SK-N-SH (cell line): Measurements from ENCODE around the gene HOXC13. TPM values are rescaled to one million over a fixed set of nuclear protein-coding genes. Genes with fewer than 3 reads are reported as not detected.

Experiments
- CTCF ChIA-PET: fragments of 300-600, 350-600 bp; formaldehyde crosslinking; extraction: SDS; loops from one replicate; lab custom pipeline; 2021; lab: Yijun Ruan, JAX
- POLR2A ChIA-PET: fragments of 350-600 bp; sonication (Branson Sonifier 250); formaldehyde crosslinking; extraction: SDS; loops from one replicate; lab custom pipeline; 2020; ENCODE audit warnings: antibody characterized with exemption, inconsistent platforms; lab: Yijun Ruan, JAX
- DNase-seq: peaks from one replicate; pipeline ENCODE4 v3.0.0; 2012
- H2AFZ ChIP-seq: fragments of 200-600 bp; sonication (generic); 2 replicates; pipeline ENCODE4 v1.8.1; 2016; ENCODE audit warnings: antibody characterized with exemption, mild to moderate bottlenecking, low read depth
- H3F3A ChIP-seq: fragments of 200-600 bp; sonication (generic); replicated peaks from 2 replicates; pipeline ENCODE3; 2016; ENCODE audit warnings: antibody characterized with exemption, mild to moderate bottlenecking; ENCODE audit not compliant: insufficient read depth
- H3K27ac ChIP-seq, 2 experiments: fragments of 200-500 bp in 1 of 2; fragments of 200-600 bp in 1 of 2; sonication (Bioruptor generic) in 1 of 2; sonication (generic), shearing (Covaris generic) in 1 of 2; 2 replicates each; pipeline versions ENCODE4 v1.5.1 to v1.6.1; 2014 to 2016; ENCODE audit warnings: low read depth in 2 of 2, inconsistent platforms in 1 of 2, low read length in 1 of 2, mild to moderate bottlenecking in 1 of 2, mixed read lengths in 1 of 2
- H3K27me3 ChIP-seq: fragments of 200-600 bp; sonication (generic), shearing (Covaris generic); 2 replicates; pipeline ENCODE4 v1.6.1; 2016; ENCODE audit warnings: mixed run types; ENCODE audit not compliant: insufficient read depth
- H3K36me3 ChIP-seq, 2 experiments: fragments of 200-500 bp in 1 of 2; fragments of 200-600 bp in 1 of 2; sonication (Bioruptor generic) in 1 of 2; sonication (generic) in 1 of 2; replicated peaks in 1 of 2; 2 replicates each; pipeline versions ENCODE3 to v1.5.1; 2014 to 2016; ENCODE audit warnings: low read length in 1 of 2, mild to moderate bottlenecking in 1 of 2; ENCODE audit not compliant: insufficient read depth in 2 of 2, control insufficient read depth in 1 of 2
- H3K4me1 ChIP-seq, 2 experiments: fragments of 200-500 bp in 1 of 2; fragments of 200-600 bp in 1 of 2; sonication (Bioruptor generic) in 1 of 2; sonication (generic), shearing (Covaris generic) in 1 of 2; 2 replicates each; pipeline versions ENCODE4 v1.5.1 to v1.6.1; 2014 to 2016; ENCODE audit warnings: low read depth in 1 of 2, low read length in 1 of 2, mixed run types in 1 of 2; ENCODE audit not compliant: insufficient read depth in 2 of 2, control insufficient read depth in 1 of 2
- H3K4me2 ChIP-seq: fragments of 200-600 bp; sonication (generic), shearing (Covaris generic); 2 replicates; pipeline ENCODE4 v1.6.1; 2017; ENCODE audit warnings: mixed run types
- H3K4me3 ChIP-seq, 2 experiments: fragments of 200-500 bp in 1 of 2; fragments of 200-600 bp in 1 of 2; sonication (Bioruptor generic) in 1 of 2; sonication (generic), shearing (Covaris generic) in 1 of 2; 2 replicates each; pipeline versions ENCODE4 v1.5.1 to v1.8.1; 2014 to 2016; ENCODE audit warnings: low read depth in 2 of 2, inconsistent platforms in 1 of 2, low read length in 1 of 2, mild to moderate bottlenecking in 1 of 2, mixed read lengths in 1 of 2, moderate library complexity in 1 of 2
- H3K79me2 ChIP-seq: fragments of 200-600 bp; sonication (generic); 2 replicates; pipeline ENCODE4 v1.8.1; 2017; ENCODE audit warnings: mild to moderate bottlenecking; ENCODE audit not compliant: insufficient read depth
- H3K9ac ChIP-seq: fragments of 200-600 bp; sonication (generic); 2 replicates; pipeline ENCODE4 v1.6.1; 2017; ENCODE audit warnings: mixed run types
- H3K9me2 ChIP-seq: fragments of 200-600 bp; sonication (generic); 2 replicates; pipeline ENCODE4 v1.6.1; 2017; ENCODE audit warnings: mixed run types
- H3K9me3 ChIP-seq: fragments of 200-600 bp; sonication (generic); 2 replicates; pipeline ENCODE4 v1.6.1; 2017; ENCODE audit warnings: mixed run types, mild to moderate bottlenecking, moderate library complexity
- H4K20me1 ChIP-seq: fragments of 200-600 bp; sonication (generic); 2 replicates; pipeline ENCODE4 v1.6.1; 2017; ENCODE audit warnings: mild to moderate bottlenecking, mixed run types; ENCODE audit not compliant: insufficient read depth
- EZH2phosphoT487 ChIP-seq: fragments of 200-600 bp; sonication (generic); IDR thresholded peaks from 2 replicates; pipeline ENCODE4 v1.6.1; 2017; ENCODE audit warnings: low read depth, mixed run types, mild to moderate bottlenecking, antibody characterized with exemption, moderate library complexity, borderline replicate concordance
- FOXJ3 ChIP-seq: sonication (generic); formaldehyde crosslinking; IDR thresholded peaks from 2 replicates; pipeline ENCODE4 v1.5.1; 2020; ENCODE audit warnings: mild to moderate bottlenecking, missing genetic modification reagents
- GABPA ChIP-seq: IDR thresholded peaks from 2 replicates; pipeline ENCODE4 v1.4.0; 2012; ENCODE audit warnings: low read depth, mild to moderate bottlenecking
- JUND ChIP-seq: IDR thresholded peaks from 2 replicates; pipeline ENCODE4 v1.4.0; 2012
- NFIC ChIP-seq: IDR thresholded peaks from 2 replicates; pipeline ENCODE4 v1.4.0; 2012; ENCODE audit warnings: borderline replicate concordance
- POLR2AphosphoS5 ChIP-seq: IDR thresholded peaks from 2 replicates; pipeline ENCODE4 v1.6.1; 2012; ENCODE audit warnings: low read depth, low read length
- SMC3 ChIP-seq: IDR thresholded peaks from 2 replicates; pipeline ENCODE4 v1.6.1; 2012; ENCODE audit warnings: low read depth, low read length, improper control_type of control experiment
- TCF12 ChIP-seq: IDR thresholded peaks from 2 replicates; pipeline ENCODE4 v1.4.0; 2012
- WGBS: methylation state at CpG from one replicate; pipeline ENCODE4 v1.1.6; 2017; ENCODE audit warnings: low lambda C conversion rate; 5-methylcytosine and 5-hydroxymethylcytosine counted together
- polyA plus RNA-seq, 3 experiments: library from polyadenylated mRNA; depleted of rRNA; stranded (reverse); fragments of >200 nt; gene quantifications; 2 replicates each; pipeline ENCODE4 v1.2.3, GENCODE V29; 2012
- TF ChIP-seq, protein P1 (sequence below): IDR thresholded peaks from 2 replicates; pipeline ENCODE4 v1.4.0; 2012; ENCODE audit warnings: low read depth, borderline replicate concordance

HOXC13 gene
- polyA plus RNA-seq, 1 of the 3 experiments (the other 2 are of a cell fraction) = not detected

DNA sequence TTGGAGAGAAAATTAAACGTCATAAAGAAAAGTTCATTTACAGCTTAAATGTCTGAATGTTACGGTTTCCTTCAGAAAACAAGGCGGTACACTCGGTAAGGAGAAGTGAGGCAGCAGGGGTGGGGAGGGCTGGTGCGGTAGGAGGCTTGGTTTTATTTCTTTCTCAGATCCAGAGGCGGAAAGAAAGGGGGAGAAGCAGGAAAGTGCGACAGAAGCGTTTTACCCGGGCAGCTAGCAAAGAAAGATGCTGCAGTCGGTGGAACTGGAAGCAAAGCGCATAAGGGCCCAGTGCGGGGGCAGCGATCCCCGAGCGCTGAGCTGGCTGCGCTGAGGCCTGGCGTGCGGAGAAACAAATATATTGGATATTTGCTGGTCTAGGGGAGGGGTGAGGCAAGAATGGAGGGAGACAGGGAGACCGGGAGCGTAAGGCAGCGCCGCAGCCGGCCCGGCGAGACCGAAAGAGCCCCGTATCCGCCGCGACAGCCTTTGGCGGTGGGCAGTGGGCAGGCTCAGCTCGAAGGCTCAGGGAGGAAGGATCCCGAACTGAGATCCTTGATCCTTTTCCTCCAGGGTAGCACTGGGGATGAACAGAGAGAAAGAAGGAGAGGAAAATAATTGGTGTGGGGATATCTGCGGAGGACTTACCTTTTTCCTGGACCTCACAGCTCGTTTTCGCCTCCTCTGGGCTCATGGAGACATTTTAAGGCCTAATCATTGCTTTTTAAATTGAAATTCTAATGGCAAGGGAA, 27.9 kb downstream of the HOXC13 start:
- H3K4me3 ChIP-seq = no peak overlapping the region
- peak; percentile 99 for TF ChIP-seq EZH2phosphoT487
- TF ChIP-seq, protein P1, sequence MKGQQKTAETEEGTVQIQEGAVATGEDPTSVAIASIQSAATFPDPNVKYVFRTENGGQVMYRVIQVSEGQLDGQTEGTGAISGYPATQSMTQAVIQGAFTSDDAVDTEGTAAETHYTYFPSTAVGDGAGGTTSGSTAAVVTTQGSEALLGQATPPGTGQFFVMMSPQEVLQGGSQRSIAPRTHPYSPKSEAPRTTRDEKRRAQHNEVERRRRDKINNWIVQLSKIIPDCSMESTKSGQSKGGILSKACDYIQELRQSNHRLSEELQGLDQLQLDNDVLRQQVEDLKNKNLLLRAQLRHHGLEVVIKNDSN = no peak
- TF ChIP-seq, all 33 proteins: peak for 1
- Histone ChIP-seq H3K9me2 (no peaks in the 10 kb centered on the region), H3F3A (no peaks in the 10 kb centered on the region), H3K79me2 (no peaks in the 10 kb centered on the region), H3K4me1 (no peaks in the 10 kb centered on the region; a peak in 1 of 4 replicates), H3K27me3 (peaks cover 100% of the 10 kb centered on the region), H4K20me1 (peaks cover 12% of the 10 kb centered on the region; the same call in 1 of the 2 replicates), H3K4me2 (peak overlapping the region; percentile 47; the same call in 1 of the 2 replicates), H3K27ac (no peak overlapping the region), H2AFZ (no peak overlapping the region), H3K9me3 (no peaks in the 10 kb centered on the region), H3K36me3 (no peaks in the 10 kb centered on the region), H3K9ac (no peak overlapping the region)
- ChIA-PET POLR2A (interaction anchor here (0.5 kb wide), 1 partner anchor 33 kb away, joined by 3 read pairs; no protein-coding TSS in a partner anchor), CTCF (interaction anchor here (0.7 to 12.7 kb wide), 9 partner anchors 10 to 433 kb away, joined by 3 to 134 read pairs (median 3); partner anchors contain the start of gene HOXC10)
- no peak for DNase-seq
- 22% methylated on average over 35 of the region's 36 CpGs for WGBS

DNA sequence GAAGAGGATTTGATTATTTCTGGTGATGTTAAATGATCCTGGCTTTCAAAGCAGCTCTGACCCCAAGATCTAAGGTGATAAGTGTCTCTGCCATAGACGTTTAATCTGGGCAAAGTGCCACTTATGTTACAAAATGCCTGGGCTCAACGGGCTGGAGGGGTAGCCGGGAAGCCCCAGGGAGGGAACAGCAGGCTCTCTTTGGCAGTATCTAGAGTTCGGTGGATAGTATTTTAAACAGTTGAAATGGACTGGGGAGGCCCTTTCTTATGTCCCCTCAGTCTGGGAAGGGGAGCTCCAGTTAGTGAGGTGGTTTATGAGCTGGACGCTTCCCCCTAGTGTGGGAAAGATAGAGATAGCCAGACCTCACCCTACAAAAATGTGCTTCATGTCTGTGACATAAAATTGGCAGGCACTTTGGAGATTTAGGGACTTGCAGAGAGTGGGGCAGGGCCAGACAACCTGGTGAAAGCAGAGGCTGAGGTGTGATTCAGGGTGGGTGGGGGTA, 28.8 kb downstream of the HOXC13 start:
- Histone ChIP-seq H3K79me2 (no peaks in the 10 kb centered on the region), H3K9me2 (no peaks in the 10 kb centered on the region), H3K4me1 (no peaks in the 10 kb centered on the region; a peak in 1 of 4 replicates), H3K9ac (no peak overlapping the region), H3K36me3 (no peaks in the 10 kb centered on the region), H3K9me3 (no peaks in the 10 kb centered on the region), H4K20me1 (peaks cover 14% of the 10 kb centered on the region; the same call in 1 of the 2 replicates), H3F3A (peaks cover 3% of the 10 kb centered on the region), H3K27ac (no peak overlapping the region), H2AFZ (no peak overlapping the region), H3K4me3 (no peak overlapping the region), H3K4me2 (no peak overlapping the region), H3K27me3 (peaks cover 100% of the 10 kb centered on the region)
- CTCF ChIA-PET = interaction anchor here (1.0 to 12.7 kb wide), 6 partner anchors 14 to 432 kb away, joined by 3 to 134 read pairs (median 4); partner anchors contain the start of gene HOXC10
- no peak for TF ChIP-seq JUND
- TF ChIP-seq POLR2AphosphoS5 = no peak
- no peak for TF ChIP-seq FOXJ3 (CRISPR knock-in tag)
- no peak for TF ChIP-seq TCF12
- TF ChIP-seq GABPA = no peak
- TF ChIP-seq SMC3 = no peak
- TF ChIP-seq NFIC = no peak
- DNase-seq = no peak
- WGBS = 7% methylated on average over 5 of the region's 5 CpGs
- POLR2A ChIA-PET = no interaction called here
